IMR-90 (cell line): ENCODE measurements around the gene LRRC4. TPM values are rescaled to one million over a fixed set of nuclear protein-coding genes. Genes with fewer than 3 reads are reported as not detected.

ENCODE experiments used
- ATAC-seq: fragments of 200-7000 bp; cut with Tn5 transposase; 2 replicates; pipeline ENCODE4 v1.9.1; 2020; ENCODE audit warnings: low read depth, mild to moderate bottlenecking, moderate library complexity
- BruUV-seq: library from RNA; stranded (reverse); fragments of 400-500 nt; replicated peaks from 2 replicates; lab custom pipeline; 2021; lab: Mats Ljungman, UMichigan
- CTCF ChIA-PET: fragments of 300-600 bp; formaldehyde crosslinking; extraction: SDS; loops from one replicate; lab custom pipeline; 2021; ENCODE audit warnings: antibody characterized with exemption; lab: Yijun Ruan, JAX
- POLR2A ChIA-PET: fragments of 300-600 bp; sonication (Branson Sonifier 250); formaldehyde crosslinking; loops from one replicate; lab custom pipeline; 2022; ENCODE audit warnings: antibody characterized with exemption; ENCODE audit not compliant: unreplicated experiment; lab: Charles Lee
- DNase-seq: peaks from one replicate; pipeline ENCODE4 v3.0.0; 2013
- H2AFZ ChIP-seq: replicated peaks from 2 replicates; pipeline ENCODE3; 2013; ENCODE audit warnings: low read length, mild to moderate bottlenecking; ENCODE audit not compliant: poor library complexity
- H2AK5ac ChIP-seq: 2 replicates; pipeline ENCODE4 v1.6.1; 2013; ENCODE audit warnings: low read depth, low read length, inconsistent platforms
- H2AK9ac ChIP-seq: replicated peaks from 2 replicates; pipeline ENCODE3; 2013; ENCODE audit warnings: mild to moderate bottlenecking, low read depth, low read length, moderate library complexity; ENCODE audit not compliant: poor library complexity
- H2BK120ac ChIP-seq: 2 replicates; pipeline ENCODE4 v1.6.1; 2013; ENCODE audit warnings: low read depth, low read length, inconsistent platforms
- H2BK15ac ChIP-seq: 3 replicates; pipeline ENCODE4 v1.6.1; 2013; ENCODE audit warnings: low read depth, low read length, inconsistent platforms
- H2BK20ac ChIP-seq: 2 replicates; pipeline ENCODE4 v1.6.1; 2013; ENCODE audit warnings: low read depth, mild to moderate bottlenecking, inconsistent platforms, low read length, moderate library complexity
- H2BK5ac ChIP-seq: 2 replicates; pipeline ENCODE4 v1.6.1; 2013; ENCODE audit warnings: mild to moderate bottlenecking, low read depth, low read length, inconsistent platforms; ENCODE audit not compliant: poor library complexity, severe bottlenecking
- H3K14ac ChIP-seq: replicated peaks from 2 replicates; pipeline ENCODE4 v1.6.1; 2013; ENCODE audit warnings: low read depth, low read length, inconsistent platforms
- H3K18ac ChIP-seq: 2 replicates; pipeline ENCODE4 v1.6.1; 2013; ENCODE audit warnings: low read depth, low read length, control low read depth
- H3K23ac ChIP-seq: 2 replicates; pipeline ENCODE4 v1.6.1; 2013; ENCODE audit warnings: low read depth, low read length, inconsistent platforms
- H3K27ac ChIP-seq: 2 replicates; pipeline ENCODE4 v1.5.1; 2013; ENCODE audit warnings: mild to moderate bottlenecking, control low read depth, low read length; ENCODE audit not compliant: insufficient read depth
- H3K27me3 ChIP-seq: 2 replicates; pipeline ENCODE4 v1.6.1; 2013; ENCODE audit warnings: low read length; ENCODE audit not compliant: control insufficient read depth, insufficient read depth
- H3K36me3 ChIP-seq: 2 replicates; pipeline ENCODE4 v1.6.1; 2013; ENCODE audit warnings: low read length, mixed read lengths; ENCODE audit not compliant: control insufficient read depth, insufficient read depth
- H3K4ac ChIP-seq: 2 replicates; pipeline ENCODE4 v1.6.1; 2013; ENCODE audit warnings: low read depth, low read length, inconsistent platforms
- H3K4me1 ChIP-seq: 2 replicates; pipeline ENCODE4 v1.6.1; 2013; ENCODE audit warnings: low read length, mixed read lengths; ENCODE audit not compliant: control insufficient read depth, insufficient read depth
- H3K4me2 ChIP-seq: 2 replicates; pipeline ENCODE4 v1.6.1; 2013; ENCODE audit warnings: low read depth, mild to moderate bottlenecking, control low read depth, low read length, moderate library complexity
- H3K4me3 ChIP-seq: 2 replicates; pipeline ENCODE4 v1.5.1; 2013; ENCODE audit warnings: low read depth, mild to moderate bottlenecking, control low read depth, low read length, moderate library complexity; ENCODE audit not compliant: insufficient read depth
- H3K56ac ChIP-seq: 2 replicates; pipeline ENCODE4 v1.6.1; 2013; ENCODE audit warnings: low read length, inconsistent platforms; ENCODE audit not compliant: insufficient read depth; ENCODE audit errors: extremely low read depth
- H3K79me1 ChIP-seq, 2 experiments: 2 replicates each; pipeline ENCODE4 v1.6.1; 2013; ENCODE audit warnings: low read length in 2 of 2, inconsistent platforms in 1 of 2, low read depth in 1 of 2
- H3K9ac ChIP-seq: 2 replicates; pipeline ENCODE4 v1.6.1; 2013; ENCODE audit warnings: low read depth, low read length, control low read depth
- H3K9me1 ChIP-seq: 2 replicates; pipeline ENCODE4 v1.6.1; 2013; ENCODE audit warnings: low read length, inconsistent platforms; ENCODE audit not compliant: insufficient read depth
- H3K9me3 ChIP-seq: 2 replicates; pipeline ENCODE4 v1.6.1; 2013; ENCODE audit warnings: low read length; ENCODE audit not compliant: control insufficient read depth, insufficient read depth
- H4K20me1 ChIP-seq: 2 replicates; pipeline ENCODE4 v1.6.1; 2013; ENCODE audit warnings: low read length, inconsistent platforms; ENCODE audit not compliant: insufficient read depth
- H4K5ac ChIP-seq: 2 replicates; pipeline ENCODE4 v1.6.1; 2013; ENCODE audit warnings: mild to moderate bottlenecking, low read depth, low read length, control low read depth
- H4K8ac ChIP-seq, 2 experiments: 2 replicates each; pipeline ENCODE4 v1.6.1; 2013; ENCODE audit warnings: low read depth in 2 of 2, low read length in 2 of 2, control low read depth in 1 of 2, inconsistent platforms in 1 of 2
- H4K91ac ChIP-seq: 2 replicates; pipeline ENCODE4 v1.6.1; 2013; ENCODE audit warnings: low read depth, low read length, inconsistent platforms; ENCODE audit not compliant: insufficient read depth
- BHLHE40 ChIP-seq: fragments of 150-350 bp; IDR thresholded peaks from 2 replicates; pipeline ENCODE4 v1.6.1; 2016; ENCODE audit warnings: mild to moderate bottlenecking, low read depth, low read length
- CEBPB ChIP-seq: IDR thresholded peaks from 2 replicates; pipeline ENCODE4 v1.6.1; 2012; ENCODE audit warnings: low read depth, low read length, improper control_type of control experiment
- CHD1 ChIP-seq: IDR thresholded peaks from 2 replicates; pipeline ENCODE4 v1.6.1; 2012; ENCODE audit warnings: low read depth, low read length, improper control_type of control experiment
- FOS ChIP-seq: fragments of 150-350 bp; IDR thresholded peaks from 2 replicates; pipeline ENCODE4 v1.6.1; 2016; ENCODE audit warnings: low read depth, low read length
- MAFK ChIP-seq: IDR thresholded peaks from 2 replicates; pipeline ENCODE4 v1.6.1; 2012; ENCODE audit warnings: low read depth, low read length, improper control_type of control experiment
- MAZ ChIP-seq: IDR thresholded peaks from 2 replicates; pipeline ENCODE4 v1.6.1; 2012; ENCODE audit warnings: low read depth, mild to moderate bottlenecking, low read length, improper control_type of control experiment, moderate library complexity, borderline replicate concordance
- MXI1 ChIP-seq: IDR thresholded peaks from 2 replicates; pipeline ENCODE4 v1.6.1; 2012; ENCODE audit warnings: low read depth, mild to moderate bottlenecking, low read length, moderate library complexity, borderline replicate concordance
- NFE2L2 ChIP-seq: fragments of 150-350 bp; IDR thresholded peaks from 2 replicates; pipeline ENCODE4 v1.6.1; 2016; ENCODE audit warnings: low read depth, mild to moderate bottlenecking, low read length
- POLR2A ChIP-seq: IDR thresholded peaks from 2 replicates; pipeline ENCODE4 v1.6.1; 2012; ENCODE audit warnings: mild to moderate bottlenecking, low read depth, low read length
- RAD21 ChIP-seq: IDR thresholded peaks from 2 replicates; pipeline ENCODE4 v1.6.1; 2012; ENCODE audit warnings: low read length, improper control_type of control experiment
- RCOR1 ChIP-seq: IDR thresholded peaks from 2 replicates; pipeline ENCODE4 v1.6.1; 2012; ENCODE audit warnings: mild to moderate bottlenecking, low read length, improper control_type of control experiment; ENCODE audit not compliant: insufficient replicate concordance
- RFX5 ChIP-seq: IDR thresholded peaks from 2 replicates; pipeline ENCODE4 v1.8.0; 2012; ENCODE audit warnings: low read depth, mild to moderate bottlenecking, low read length, moderate library complexity
- SMC3 ChIP-seq: fragments of 150-350 bp; IDR thresholded peaks from 2 replicates; pipeline ENCODE4 v1.6.1; 2016; ENCODE audit warnings: low read depth, mild to moderate bottlenecking, antibody characterized with exemption, low read length, moderate library complexity
- WGBS, 2 experiments: methylation state at CpG; one replicate each; pipeline versions ENCODE4 v1.1.5 to v1.1.7; 2013; ENCODE audit warnings: missing lambda C conversion rate in 2 of 2; ENCODE audit not compliant: insufficient read length in 1 of 2; ENCODE audit errors: extremely low coverage in 2 of 2; 5-methylcytosine and 5-hydroxymethylcytosine counted together
- dilution Hi-C: fragments of 300-500 bp; cut with HindIII; formaldehyde crosslinking; loops from one replicate; pipeline ENCODE4 v1.14.3; 2018; ENCODE audit warnings: low sequenced_read_pairs; ENCODE audit not compliant: unreplicated experiment
- in situ Hi-C: fragments of 300-500 bp; cut with MboI; formaldehyde crosslinking; loops from 3 replicates; pipeline ENCODE4 v1.14.3; 2019; ENCODE audit warnings: low sequenced_read_pairs, inconsistent platforms, mixed read lengths
- intact Hi-C: fragments of 100-400 bp; cut with micrococcal nuclease; formaldehyde crosslinking; loops from 2 replicates; pipeline ENCODE4 v1.10.0; 2022
- polyA plus RNA-seq, 3 experiments: library from polyadenylated mRNA; depleted of rRNA; stranded (reverse); fragments of >200 nt; gene quantifications; 2 replicates each; pipeline ENCODE4 v1.2.3, GENCODE V29; 2012; ENCODE audit warnings: low replicate concordance in 1 of 3
- total RNA-seq: library from RNA; depleted of rRNA; stranded (reverse); fragments of >200 nt; gene quantifications from 2 replicates; pipeline ENCODE4 v1.2.3, GENCODE V29; 2012
- TF ChIP-seq, protein P1 (sequence below): conservative IDR thresholded peaks from 2 replicates; pipeline ENCODE4 v1.5.1; 2012; ENCODE audit warnings: mild to moderate bottlenecking, low read depth, low read length, improper control_type of control experiment
- TF ChIP-seq, protein P2 (sequence below): fragments of 150-350 bp; IDR thresholded peaks from 2 replicates; pipeline ENCODE4 v1.6.1; 2016; ENCODE audit warnings: low read depth, mild to moderate bottlenecking, low read length, moderate library complexity, borderline replicate concordance
- TF ChIP-seq, protein P3 (sequence below): fragments of 150-350 bp; IDR thresholded peaks from 2 replicates; pipeline ENCODE4 v1.6.1; 2017; ENCODE audit warnings: mild to moderate bottlenecking, antibody characterized with exemption, low read length, low read depth

LRRC4 gene
- total and polyA plus RNA-seq, 2 of the 4 experiments (the other 2 are of a cell fraction): 0.54 to 0.55 TPM

DNA sequence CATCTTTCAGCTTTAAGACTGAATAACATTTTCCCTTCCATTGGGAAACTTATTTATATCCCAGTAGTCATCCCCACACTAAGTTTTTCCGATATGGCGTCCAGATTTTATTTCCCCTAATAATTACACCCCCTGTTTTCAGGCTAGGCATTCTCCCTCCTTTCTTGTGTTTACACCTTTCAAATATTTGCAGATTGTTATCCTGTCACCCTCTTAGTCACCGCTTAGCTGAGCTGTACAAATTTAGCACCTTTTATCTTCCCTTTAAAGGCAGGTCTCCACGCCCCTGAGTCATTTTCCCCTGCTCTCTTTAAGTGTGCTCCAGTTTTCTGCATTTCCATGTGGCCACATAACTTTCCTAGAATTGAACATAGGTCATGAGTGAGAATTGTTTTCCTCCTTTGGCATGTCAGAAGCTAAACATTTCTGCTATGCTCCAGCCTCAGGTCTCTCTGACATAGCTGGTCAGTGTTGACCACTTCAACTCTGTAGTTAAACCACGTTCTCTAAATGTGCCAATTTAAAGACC, 47.4 kb downstream of the LRRC4 start:
- Histone ChIP-seq H3K4me1 (peaks cover 7% of the 10 kb centered on the region), H4K91ac (no peak overlapping the region), H2BK5ac (no peak overlapping the region), H2AFZ (no peak overlapping the region), H2BK15ac (no peak overlapping the region), H3K56ac (no peak overlapping the region), H2BK20ac (no peak overlapping the region), H4K8ac (no peak overlapping the region), H2AK9ac (no peak overlapping the region), H3K23ac (no peak overlapping the region), H3K18ac (no peak overlapping the region), H2BK120ac (no peak overlapping the region), H3K9me1 (peaks cover 24% of the 10 kb centered on the region), H3K4ac (no peak overlapping the region), H3K27ac (no peak overlapping the region), H3K79me1 (peaks cover 28 to 74% of the 10 kb centered on the region in 2 experiments), H3K4me3 (no peak overlapping the region), H3K9ac (no peak overlapping the region), H3K36me3 (no peaks in the 10 kb centered on the region; the same call in 1 of the 2 replicates), H3K4me2 (no peak overlapping the region), H4K20me1 (peaks cover 36% of the 10 kb centered on the region), H3K9me3 (peaks cover 3% of the 10 kb centered on the region), H3K14ac (no peak overlapping the region; the same call in 1 of the 2 replicates), H3K27me3 (no peaks in the 10 kb centered on the region), H4K5ac (no peak overlapping the region), H2AK5ac (no peak overlapping the region)
- no peak for TF ChIP-seq RFX5
- TF ChIP-seq SMC3: no peak
- TF ChIP-seq RAD21: no peak
- TF ChIP-seq CEBPB: no peak
- TF ChIP-seq POLR2A: no peak
- TF ChIP-seq, protein P1, sequence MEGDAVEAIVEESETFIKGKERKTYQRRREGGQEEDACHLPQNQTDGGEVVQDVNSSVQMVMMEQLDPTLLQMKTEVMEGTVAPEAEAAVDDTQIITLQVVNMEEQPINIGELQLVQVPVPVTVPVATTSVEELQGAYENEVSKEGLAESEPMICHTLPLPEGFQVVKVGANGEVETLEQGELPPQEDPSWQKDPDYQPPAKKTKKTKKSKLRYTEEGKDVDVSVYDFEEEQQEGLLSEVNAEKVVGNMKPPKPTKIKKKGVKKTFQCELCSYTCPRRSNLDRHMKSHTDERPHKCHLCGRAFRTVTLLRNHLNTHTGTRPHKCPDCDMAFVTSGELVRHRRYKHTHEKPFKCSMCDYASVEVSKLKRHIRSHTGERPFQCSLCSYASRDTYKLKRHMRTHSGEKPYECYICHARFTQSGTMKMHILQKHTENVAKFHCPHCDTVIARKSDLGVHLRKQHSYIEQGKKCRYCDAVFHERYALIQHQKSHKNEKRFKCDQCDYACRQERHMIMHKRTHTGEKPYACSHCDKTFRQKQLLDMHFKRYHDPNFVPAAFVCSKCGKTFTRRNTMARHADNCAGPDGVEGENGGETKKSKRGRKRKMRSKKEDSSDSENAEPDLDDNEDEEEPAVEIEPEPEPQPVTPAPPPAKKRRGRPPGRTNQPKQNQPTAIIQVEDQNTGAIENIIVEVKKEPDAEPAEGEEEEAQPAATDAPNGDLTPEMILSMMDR: no peak
- no peak for TF ChIP-seq CHD1
- TF ChIP-seq MAFK: no peak
- TF ChIP-seq RCOR1: no peak
- no peak for TF ChIP-seq FOS
- no peak for TF ChIP-seq MXI1
- no peak for TF ChIP-seq BHLHE40
- TF ChIP-seq MAZ: no peak
- no peak for TF ChIP-seq NFE2L2
- TF ChIP-seq, protein P2, sequence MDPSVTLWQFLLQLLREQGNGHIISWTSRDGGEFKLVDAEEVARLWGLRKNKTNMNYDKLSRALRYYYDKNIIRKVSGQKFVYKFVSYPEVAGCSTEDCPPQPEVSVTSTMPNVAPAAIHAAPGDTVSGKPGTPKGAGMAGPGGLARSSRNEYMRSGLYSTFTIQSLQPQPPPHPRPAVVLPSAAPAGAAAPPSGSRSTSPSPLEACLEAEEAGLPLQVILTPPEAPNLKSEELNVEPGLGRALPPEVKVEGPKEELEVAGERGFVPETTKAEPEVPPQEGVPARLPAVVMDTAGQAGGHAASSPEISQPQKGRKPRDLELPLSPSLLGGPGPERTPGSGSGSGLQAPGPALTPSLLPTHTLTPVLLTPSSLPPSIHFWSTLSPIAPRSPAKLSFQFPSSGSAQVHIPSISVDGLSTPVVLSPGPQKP: no peak
- TF ChIP-seq, protein P3, sequence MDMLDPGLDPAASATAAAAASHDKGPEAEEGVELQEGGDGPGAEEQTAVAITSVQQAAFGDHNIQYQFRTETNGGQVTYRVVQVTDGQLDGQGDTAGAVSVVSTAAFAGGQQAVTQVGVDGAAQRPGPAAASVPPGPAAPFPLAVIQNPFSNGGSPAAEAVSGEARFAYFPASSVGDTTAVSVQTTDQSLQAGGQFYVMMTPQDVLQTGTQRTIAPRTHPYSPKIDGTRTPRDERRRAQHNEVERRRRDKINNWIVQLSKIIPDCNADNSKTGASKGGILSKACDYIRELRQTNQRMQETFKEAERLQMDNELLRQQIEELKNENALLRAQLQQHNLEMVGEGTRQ: no peak
- no TSS peak for BruUV-seq
- in situ Hi-C loops: no loop called here
- dilution Hi-C loops: no loop called here
- ATAC-seq (no peak), DNase-seq (peak; percentile 24)
- intact Hi-C loops: no loop called here
- WGBS, 2 experiments: 100% methylated on average over 2 of the region's 5 CpGs; no CpG with 5 or more reads in 1 of the 2 experiments
- POLR2A ChIA-PET: no interaction called here
- CTCF ChIA-PET: no interaction called here
